ENCODE measurements around the gene BRINP3. TPM values are rescaled to one million over a fixed set of nuclear protein-coding genes. Genes with fewer than 3 reads are reported as not detected.

BRINP3 gene
- total and polyA plus RNA-seq, 2 of the 13 experiments (the other 11 are each of a cell fraction or from before 2014, with no cell fraction given): not detected

- H3K4me1 ChIP-seq (ENCODE audit: insufficient read depth, low read length): no peaks in the 10 kb centered on the region
- H3K4me3 ChIP-seq (replicated peaks in 1 of 3; ENCODE audit: insufficient read depth in 1 of 3, low read depth in 2 of 3, low read length in 3 of 3): no peak overlapping the region
- H4K20me1 ChIP-seq (ENCODE audit: insufficient read depth, low read length): no peaks in the 10 kb centered on the region
- ATAC-seq (no peak), DNase-seq (ENCODE audit: low spot score) (no peak), FAIRE-seq (no peak)
- no peaks in the 10 kb centered on the region for H3K27me3 ChIP-seq (ENCODE audit: control insufficient read depth in 1 of 2, insufficient read depth in 2 of 2, low read length in 2 of 2)
- H3K27ac ChIP-seq (ENCODE audit: extremely low read length, insufficient read depth, low read length): no peak overlapping the region
- ChIA-PET CTCF (ENCODE audit: low intra/inter-chr PET ratio, low total read pairs) (no interaction called here), POLR2A (no interaction called here)
- in situ Hi-C loops (cut with HindIII; ENCODE audit: extremely low pct_ligation_motif_present, low pct_unique_long_range_greater_than_20kb): no loop called here
- H3K9ac ChIP-seq (ENCODE audit: insufficient read depth, low read depth, low read length): no peak overlapping the region
- TF ChIP-seq PHF21A (CRISPR knock-in tag; IDR thresholded peaks at IDR 0.05) (no peak), POLR2AphosphoS2 (IDR thresholded peaks at IDR 0.05; ENCODE audit: low read depth, low read length) (no peak), IKZF4 (CRISPR knock-in tag; IDR thresholded peaks at IDR 0.05; ENCODE audit: borderline replicate concordance, low read depth, not compliant biosample characterization) (no peak), HNRNPUL1 (IDR thresholded peaks at IDR 0.05; ENCODE audit: low read depth, low read length) (no peak), HNRNPL (IDR thresholded peaks at IDR 0.05; ENCODE audit: low read depth, low read length) (no peak), HNF1B (CRISPR knock-in tag; IDR thresholded peaks at IDR 0.05) (no peak), DDIT3 (CRISPR knock-in tag; IDR thresholded peaks at IDR 0.05) (no peak)
- intact Hi-C loops (cut with micrococcal nuclease; ENCODE audit: unreplicated experiment): no loop called here
- H2AFZ ChIP-seq (ENCODE audit: low read length): no peak overlapping the region
- H3K9me3 ChIP-seq (ENCODE audit: low read length): peaks cover 23% of the 10 kb centered on the region; the same call in 1 of the 2 replicates
- H3K36me3 ChIP-seq (replicated peaks in 1 of 2; ENCODE audit: control insufficient read depth in 1 of 2, insufficient read depth in 2 of 2, low read length in 2 of 2): no peaks in the 10 kb centered on the region
- WGBS (ENCODE audit: low lambda C conversion rate): 2% methylated on average over 2 of the region's 2 CpGs
- no TSS peak for BruUV-seq (replicated peaks)
- H3K4me2 ChIP-seq (ENCODE audit: low read depth, low read length): no peak overlapping the region
- H3K79me2 ChIP-seq (ENCODE audit: insufficient read depth, low read length): no peaks in the 10 kb centered on the region
These were observed 272.0 kb downstream of the BRINP3 start for GRCh38 chr1:190205713-190206112.

GRCh38 chr1:190196020-190196419 is 281.6 kb downstream of the BRINP3 start:
- Histone ChIP-seq H3K27ac (ENCODE audit: extremely low read length, insufficient read depth, low read length) (no peak overlapping the region), H3K9ac (ENCODE audit: insufficient read depth, low read depth, low read length) (no peak overlapping the region), H3K27me3 (ENCODE audit: control insufficient read depth in 1 of 2, insufficient read depth in 2 of 2, low read length in 2 of 2) (no peaks in the 10 kb centered on the region; a peak in 1 of 5 replicates), H4K20me1 (ENCODE audit: insufficient read depth, low read length) (no peaks in the 10 kb centered on the region), H3K79me2 (ENCODE audit: insufficient read depth, low read length) (no peaks in the 10 kb centered on the region), H3K4me2 (ENCODE audit: low read depth, low read length) (no peak overlapping the region), H3K36me3 (replicated peaks in 1 of 2; ENCODE audit: control insufficient read depth in 1 of 2, insufficient read depth in 2 of 2, low read length in 2 of 2) (no peaks in the 10 kb centered on the region), H3K4me3 (replicated peaks in 1 of 3; ENCODE audit: insufficient read depth in 1 of 3, low read depth in 2 of 3, low read length in 3 of 3) (no peak overlapping the region), H3K9me3 (ENCODE audit: low read length) (peaks cover 14% of the 10 kb centered on the region), H2AFZ (ENCODE audit: low read length) (no peak overlapping the region), H3K4me1 (ENCODE audit: insufficient read depth, low read length) (no peaks in the 10 kb centered on the region)
- ATAC-seq (no peak), FAIRE-seq (no peak), DNase-seq (ENCODE audit: low spot score) (no peak)
- in situ Hi-C loops (cut with HindIII; ENCODE audit: extremely low pct_ligation_motif_present, low pct_unique_long_range_greater_than_20kb) (no loop called here), intact Hi-C loops (cut with micrococcal nuclease; ENCODE audit: unreplicated experiment) (no loop called here)
- POLR2A ChIA-PET: no interaction called here
- CTCF ChIA-PET (ENCODE audit: low intra/inter-chr PET ratio, low total read pairs): no interaction called here
- BruUV-seq (replicated peaks): no TSS peak
- TF ChIP-seq BCL6 (CRISPR knock-in tag; IDR thresholded peaks at IDR 0.05) (no peak), RBM22 (optimal IDR thresholded peaks at IDR 0.05; ENCODE audit: low read length) (no peak), ZSCAN25 (CRISPR knock-in tag; IDR thresholded peaks at IDR 0.05) (no peak), ZBTB39 (CRISPR knock-in tag; IDR thresholded peaks at IDR 0.05) (no peak), ZNF547 (CRISPR knock-in tag; IDR thresholded peaks at IDR 0.05) (no peak), FOXO4 (CRISPR knock-in tag; conservative IDR thresholded peaks at IDR 0.05) (no peak)
